H1 (cell line): ENCODE data around the gene TTLL9. TPM values are rescaled to one million over a fixed set of nuclear protein-coding genes. Genes with fewer than 3 reads are reported as not detected.

Experiments used
- BRCA1 ChIP-seq: IDR thresholded peaks from 2 replicates; pipeline ENCODE4 v1.6.1; 2012; ENCODE audit warnings: low read depth, low read length, improper control_type of control experiment
- E2F6 ChIP-seq: IDR thresholded peaks from 2 replicates; pipeline ENCODE4 v1.6.1; 2012; ENCODE audit warnings: inconsistent platforms
- HDAC2 ChIP-seq, 2 experiments: fragments of 300-600 bp in 1 of 2; sonication (generic) in 1 of 2; IDR thresholded peaks; 2 replicates each; pipeline ENCODE4 v1.6.1; 2011 to 2012; ENCODE audit warnings: low read depth in 2 of 2, low read length in 2 of 2, mild to moderate bottlenecking in 2 of 2, moderate library complexity in 2 of 2, borderline replicate concordance in 1 of 2, inconsistent platforms in 1 of 2
- POU5F1 ChIP-seq: IDR thresholded peaks from 2 replicates; pipeline ENCODE4 v1.6.1; 2011; ENCODE audit warnings: low read depth, mild to moderate bottlenecking, low read length, moderate library complexity
- RBBP5 ChIP-seq: IDR thresholded peaks from 2 replicates; pipeline ENCODE4 v1.7.1; 2012; ENCODE audit warnings: low read depth, mild to moderate bottlenecking, inconsistent platforms, low read length, moderate library complexity, borderline replicate concordance
- SAP30 ChIP-seq: fragments of 300-600 bp; sonication (generic); IDR thresholded peaks from 2 replicates; pipeline ENCODE4 v1.7.1; 2012; ENCODE audit warnings: low read length, moderate library complexity, mild to moderate bottlenecking, inconsistent platforms; ENCODE audit not compliant: insufficient read depth, insufficient replicate concordance
- TAF7 ChIP-seq: optimal IDR thresholded peaks from 2 replicates; pipeline ENCODE3; 2011; ENCODE audit warnings: low read depth, mild to moderate bottlenecking, inconsistent platforms, low read length, moderate library complexity, borderline replicate concordance
- polyA plus RNA-seq, 7 experiments: library from polyadenylated mRNA; depleted of rRNA in 3 of 7; stranded (reverse) in 5 of 7; unstranded in 2 of 7; fragments of >200 nt in 5 of 7; fragments of 200-250 nt in 2 of 7; gene quantifications; 1 replicate in 5 of 7; 2 replicates in 1 of 7; 4 replicates in 1 of 7; pipeline versions ENCODE4 v1.2.1 to v1.2.3, GENCODE V29; 2011 to 2013; ENCODE audit warnings: missing spikeins in 2 of 7, mixed read lengths in 2 of 7
- total RNA-seq: library from RNA; stranded (reverse); fragmentation: NEBNext Ultra II Directional; extraction: Animal tissue kit (Norgen Biotek cat#: 25700); gene quantifications from 2 replicates; pipeline ENCODE4 v1.2.1, GENCODE V29; 2021
- TF ChIP-seq, protein P1 (sequence below): fragments of 300-600 bp; sonication (generic); IDR thresholded peaks from 2 replicates; pipeline ENCODE4 v1.7.1; 2012; ENCODE audit warnings: low read length, moderate library complexity, mild to moderate bottlenecking, inconsistent platforms; ENCODE audit not compliant: insufficient replicate concordance
- TF ChIP-seq, protein P2 (sequence below): IDR thresholded peaks from 2 replicates; pipeline ENCODE4 v1.6.1; 2011; ENCODE audit warnings: low read length, improper control_type of control experiment

Gene TTLL9
- total and polyA plus RNA-seq, 2 of the 8 experiments (the other 6 are each of a cell fraction or from before 2014, with no cell fraction given), result 0.06 TPM; not detected in 1

GRCh38 chr20:31981784-31982183 is 111.3 kb downstream of the TTLL9 start (continued):
- TF ChIP-seq, protein P1, sequence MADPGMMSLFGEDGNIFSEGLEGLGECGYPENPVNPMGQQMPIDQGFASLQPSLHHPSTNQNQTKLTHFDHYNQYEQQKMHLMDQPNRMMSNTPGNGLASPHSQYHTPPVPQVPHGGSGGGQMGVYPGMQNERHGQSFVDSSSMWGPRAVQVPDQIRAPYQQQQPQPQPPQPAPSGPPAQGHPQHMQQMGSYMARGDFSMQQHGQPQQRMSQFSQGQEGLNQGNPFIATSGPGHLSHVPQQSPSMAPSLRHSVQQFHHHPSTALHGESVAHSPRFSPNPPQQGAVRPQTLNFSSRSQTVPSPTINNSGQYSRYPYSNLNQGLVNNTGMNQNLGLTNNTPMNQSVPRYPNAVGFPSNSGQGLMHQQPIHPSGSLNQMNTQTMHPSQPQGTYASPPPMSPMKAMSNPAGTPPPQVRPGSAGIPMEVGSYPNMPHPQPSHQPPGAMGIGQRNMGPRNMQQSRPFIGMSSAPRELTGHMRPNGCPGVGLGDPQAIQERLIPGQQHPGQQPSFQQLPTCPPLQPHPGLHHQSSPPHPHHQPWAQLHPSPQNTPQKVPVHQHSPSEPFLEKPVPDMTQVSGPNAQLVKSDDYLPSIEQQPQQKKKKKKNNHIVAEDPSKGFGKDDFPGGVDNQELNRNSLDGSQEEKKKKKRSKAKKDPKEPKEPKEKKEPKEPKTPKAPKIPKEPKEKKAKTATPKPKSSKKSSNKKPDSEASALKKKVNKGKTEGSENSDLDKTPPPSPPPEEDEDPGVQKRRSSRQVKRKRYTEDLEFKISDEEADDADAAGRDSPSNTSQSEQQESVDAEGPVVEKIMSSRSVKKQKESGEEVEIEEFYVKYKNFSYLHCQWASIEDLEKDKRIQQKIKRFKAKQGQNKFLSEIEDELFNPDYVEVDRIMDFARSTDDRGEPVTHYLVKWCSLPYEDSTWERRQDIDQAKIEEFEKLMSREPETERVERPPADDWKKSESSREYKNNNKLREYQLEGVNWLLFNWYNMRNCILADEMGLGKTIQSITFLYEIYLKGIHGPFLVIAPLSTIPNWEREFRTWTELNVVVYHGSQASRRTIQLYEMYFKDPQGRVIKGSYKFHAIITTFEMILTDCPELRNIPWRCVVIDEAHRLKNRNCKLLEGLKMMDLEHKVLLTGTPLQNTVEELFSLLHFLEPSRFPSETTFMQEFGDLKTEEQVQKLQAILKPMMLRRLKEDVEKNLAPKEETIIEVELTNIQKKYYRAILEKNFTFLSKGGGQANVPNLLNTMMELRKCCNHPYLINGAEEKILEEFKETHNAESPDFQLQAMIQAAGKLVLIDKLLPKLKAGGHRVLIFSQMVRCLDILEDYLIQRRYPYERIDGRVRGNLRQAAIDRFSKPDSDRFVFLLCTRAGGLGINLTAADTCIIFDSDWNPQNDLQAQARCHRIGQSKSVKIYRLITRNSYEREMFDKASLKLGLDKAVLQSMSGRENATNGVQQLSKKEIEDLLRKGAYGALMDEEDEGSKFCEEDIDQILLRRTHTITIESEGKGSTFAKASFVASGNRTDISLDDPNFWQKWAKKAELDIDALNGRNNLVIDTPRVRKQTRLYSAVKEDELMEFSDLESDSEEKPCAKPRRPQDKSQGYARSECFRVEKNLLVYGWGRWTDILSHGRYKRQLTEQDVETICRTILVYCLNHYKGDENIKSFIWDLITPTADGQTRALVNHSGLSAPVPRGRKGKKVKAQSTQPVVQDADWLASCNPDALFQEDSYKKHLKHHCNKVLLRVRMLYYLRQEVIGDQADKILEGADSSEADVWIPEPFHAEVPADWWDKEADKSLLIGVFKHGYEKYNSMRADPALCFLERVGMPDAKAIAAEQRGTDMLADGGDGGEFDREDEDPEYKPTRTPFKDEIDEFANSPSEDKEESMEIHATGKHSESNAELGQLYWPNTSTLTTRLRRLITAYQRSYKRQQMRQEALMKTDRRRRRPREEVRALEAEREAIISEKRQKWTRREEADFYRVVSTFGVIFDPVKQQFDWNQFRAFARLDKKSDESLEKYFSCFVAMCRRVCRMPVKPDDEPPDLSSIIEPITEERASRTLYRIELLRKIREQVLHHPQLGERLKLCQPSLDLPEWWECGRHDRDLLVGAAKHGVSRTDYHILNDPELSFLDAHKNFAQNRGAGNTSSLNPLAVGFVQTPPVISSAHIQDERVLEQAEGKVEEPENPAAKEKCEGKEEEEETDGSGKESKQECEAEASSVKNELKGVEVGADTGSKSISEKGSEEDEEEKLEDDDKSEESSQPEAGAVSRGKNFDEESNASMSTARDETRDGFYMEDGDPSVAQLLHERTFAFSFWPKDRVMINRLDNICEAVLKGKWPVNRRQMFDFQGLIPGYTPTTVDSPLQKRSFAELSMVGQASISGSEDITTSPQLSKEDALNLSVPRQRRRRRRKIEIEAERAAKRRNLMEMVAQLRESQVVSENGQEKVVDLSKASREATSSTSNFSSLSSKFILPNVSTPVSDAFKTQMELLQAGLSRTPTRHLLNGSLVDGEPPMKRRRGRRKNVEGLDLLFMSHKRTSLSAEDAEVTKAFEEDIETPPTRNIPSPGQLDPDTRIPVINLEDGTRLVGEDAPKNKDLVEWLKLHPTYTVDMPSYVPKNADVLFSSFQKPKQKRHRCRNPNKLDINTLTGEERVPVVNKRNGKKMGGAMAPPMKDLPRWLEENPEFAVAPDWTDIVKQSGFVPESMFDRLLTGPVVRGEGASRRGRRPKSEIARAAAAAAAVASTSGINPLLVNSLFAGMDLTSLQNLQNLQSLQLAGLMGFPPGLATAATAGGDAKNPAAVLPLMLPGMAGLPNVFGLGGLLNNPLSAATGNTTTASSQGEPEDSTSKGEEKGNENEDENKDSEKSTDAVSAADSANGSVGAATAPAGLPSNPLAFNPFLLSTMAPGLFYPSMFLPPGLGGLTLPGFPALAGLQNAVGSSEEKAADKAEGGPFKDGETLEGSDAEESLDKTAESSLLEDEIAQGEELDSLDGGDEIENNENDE, result no peak
- TF ChIP-seq RBBP5, result no peak
- no peak for TF ChIP-seq E2F6
- no peak for TF ChIP-seq HDAC2 (IDR thresholded peaks at IDR 0.05; ENCODE audit: borderline replicate concordance in 1 of 2, low read depth in 2 of 2, low read length in 2 of 2)
- TF ChIP-seq BRCA1, result no peak
- no peak for TF ChIP-seq SAP30
- no peak for TF ChIP-seq POU5F1
- TF ChIP-seq, protein P2, sequence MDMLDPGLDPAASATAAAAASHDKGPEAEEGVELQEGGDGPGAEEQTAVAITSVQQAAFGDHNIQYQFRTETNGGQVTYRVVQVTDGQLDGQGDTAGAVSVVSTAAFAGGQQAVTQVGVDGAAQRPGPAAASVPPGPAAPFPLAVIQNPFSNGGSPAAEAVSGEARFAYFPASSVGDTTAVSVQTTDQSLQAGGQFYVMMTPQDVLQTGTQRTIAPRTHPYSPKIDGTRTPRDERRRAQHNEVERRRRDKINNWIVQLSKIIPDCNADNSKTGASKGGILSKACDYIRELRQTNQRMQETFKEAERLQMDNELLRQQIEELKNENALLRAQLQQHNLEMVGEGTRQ, result no peak
- TF ChIP-seq TAF7, result no peak
